ENCODE results near the gene SLC39A2.

- TF ChIP-seq CTCF (IDR thresholded peaks at IDR 0.05) (no peak), POLR2AphosphoS5 (IDR thresholded peaks at IDR 0.05) (no peak), POLR2A (IDR thresholded peaks at IDR 0.05) (no peak), EP300 (IDR thresholded peaks at IDR 0.05; ENCODE audit: low read depth) (no peak)
Measured at GRCh38 chr14:21003788-21004346, 4.8 kb downstream of the SLC39A2 start.

Measured in transverse colon (tissue), 4 donors.